GM18519 (cell line): Measurements from ENCODE around the gene GCK.

Experiments used
- ATAC-seq: cut with Tn5 transposase; IDR thresholded peaks from one replicate; pipeline ENCODE4 v1.9.1; 2021; ENCODE audit warnings: mild to moderate bottlenecking, moderate library complexity; ENCODE audit not compliant: unreplicated experiment, low FRiP score

Gene GCK

GRCh38 chr7:44108768-44109750 is 80.2 kb downstream of the GCK start:
- no peak for ATAC-seq

GRCh38 chr7:44107961-44108767 is 81.1 kb downstream of the GCK start:
- ATAC-seq = no peak

GRCh38 chr7:44107116-44107960 is 81.9 kb downstream of the GCK start:
- no peak for ATAC-seq

- no peak for ATAC-seq
Measured at GRCh38 chr7:44106311-44107065, 82.8 kb downstream of the GCK start.

GRCh38 chr7:44105832-44106231 is 83.4 kb downstream of the GCK start:
- ATAC-seq = no peak

GRCh38 chr7:44104860-44105771 is 84.1 kb downstream of the GCK start:
- no peak for ATAC-seq

GRCh38 chr7:44103923-44104859 is 85.0 kb downstream of the GCK start, which contains the start of gene AEBP1:
Gene AEBP1, plus strand, starts transcription at chr7:44104345. Its CDS starts 321 bp downstream, at chr7:44104666.
- ATAC-seq = no peak

GRCh38 chr7:44103566-44103922 is 85.7 kb downstream of the GCK start:
- no peak for ATAC-seq

- no peak for ATAC-seq
Measured at GRCh38 chr7:44102846-44103565, 86.2 kb downstream of the GCK start.

GRCh38 chr7:44101966-44102845 is 87.0 kb downstream of the GCK start:
- no peak for ATAC-seq

- no peak for ATAC-seq
Measured at GRCh38 chr7:44101303-44101965, 87.8 kb downstream of the GCK start.

GRCh38 chr7:44100458-44101302 is 88.6 kb downstream of the GCK start:
- no peak for ATAC-seq

GRCh38 chr7:44099669-44100068 is 89.6 kb downstream of the GCK start:
- no peak for ATAC-seq
